Measurements from ENCODE around the gene PHLDA2.
"Not testable (repeated sequence)": the region's sequence is repeated elsewhere in the genome, so short reads cannot be mapped to it uniquely, and the experiment has no call there.

PHLDA2 gene

GRCh38 chr11:2944530-2944929 is 15.3 kb upstream of the PHLDA2 start:
- no peak for DNase-seq

GRCh38 chr11:2943711-2944118 is 14.5 kb upstream of the PHLDA2 start:
- DNase-seq: no peak

- DNase-seq: no peak
These were observed 13.9 kb upstream of the PHLDA2 start for GRCh38 chr11:2942872-2943710.

GRCh38 chr11:2942447-2942846 is 13.2 kb upstream of the PHLDA2 start:
- no peak for DNase-seq

GRCh38 chr11:2940921-2941821 is 12.0 kb upstream of the PHLDA2 start:
- no peak for DNase-seq

GRCh38 chr11:2940147-2940920 is 11.1 kb upstream of the PHLDA2 start:
- no peak for DNase-seq

GRCh38 chr11:2938458-2939418 is 9.5 kb upstream of the PHLDA2 start:
- not testable (repeated sequence) for DNase-seq

- not testable (repeated sequence) for DNase-seq
These were observed 8.6 kb upstream of the PHLDA2 start for GRCh38 chr11:2937641-2938457.

- DNase-seq: no peak
These were observed 5.5 kb upstream of the PHLDA2 start for GRCh38 chr11:2934611-2935239.

- no peak for DNase-seq
These were observed 4.9 kb upstream of the PHLDA2 start for GRCh38 chr11:2934021-2934550.

GRCh38 chr11:2933375-2934020 is 4.3 kb upstream of the PHLDA2 start:
- DNase-seq: peak; percentile 77 to 79

GRCh38 chr11:2932850-2933251 is 3.6 kb upstream of the PHLDA2 start:
- DNase-seq: peak in 1 of 2 donors; percentile 77

- no peak for DNase-seq
These were observed 2.8 kb upstream of the PHLDA2 start for GRCh38 chr11:2931771-2932738.

GRCh38 chr11:2931420-2931746 is 2.2 kb upstream of the PHLDA2 start:
- DNase-seq: no peak

GRCh38 chr11:2930704-2931419 is 1.6 kb upstream of the PHLDA2 start:
- no peak for DNase-seq

- peak; percentile 6 to 78 for DNase-seq
These were observed 907 bp upstream of the PHLDA2 start for GRCh38 chr11:2929950-2930703.

- peak in 1 of 2 donors; percentile 93 for DNase-seq
These were observed 320 bp upstream of the PHLDA2 start for GRCh38 chr11:2929531-2929949.

All from bone marrow (tissue), 2 donors.